Inferior parietal cortex (tissue), 1 donor: ENCODE data around the gene ERGIC3.

Experiments
- DNase-seq: peaks from one replicate; pipeline ENCODE4 v3.0.0-alpha.2; 2016; ENCODE audit errors: extremely low spot score

ERGIC3 gene

GRCh38 chr20:35598899-35599775 is 57.3 kb downstream of the ERGIC3 start:
- no peak for DNase-seq

GRCh38 chr20:35599776-35600120 is 57.9 kb downstream of the ERGIC3 start:
- DNase-seq: no peak

GRCh38 chr20:35600176-35600992 is 58.5 kb downstream of the ERGIC3 start:
- DNase-seq: no peak

- DNase-seq: no peak
Observed at GRCh38 chr20:35600993-35601973, 59.4 kb downstream of the ERGIC3 start.

GRCh38 chr20:35601990-35602389 is 60.1 kb downstream of the ERGIC3 start:
- no peak for DNase-seq

- no peak for DNase-seq
Observed at GRCh38 chr20:35602851-35603495, 61.1 kb downstream of the ERGIC3 start.

GRCh38 chr20:35603695-35604448 is 62.0 kb downstream of the ERGIC3 start:
- no peak for DNase-seq

GRCh38 chr20:35604449-35604747 is 62.5 kb downstream of the ERGIC3 start:
- DNase-seq: no peak

- DNase-seq: no peak
Observed at GRCh38 chr20:35606127-35606526, 64.2 kb downstream of the ERGIC3 start.
